SK-N-MC (cell line): ENCODE data around the gene B3GALT5.

ENCODE experiments used
- EZH2 ChIP-seq: fragments of 200-600 bp; sonication (generic); IDR thresholded peaks from one replicate; pipeline ENCODE4 v1.6.1; 2017; ENCODE audit warnings: antibody characterized with exemption
- FOXP2 ChIP-seq: optimal IDR thresholded peaks from 2 replicates; pipeline ENCODE3; 2011; ENCODE audit warnings: mild to moderate bottlenecking, moderate library complexity; ENCODE audit not compliant: insufficient read depth; ENCODE audit errors: extremely low read length, control extremely low read depth
- POLR2AphosphoS5 ChIP-seq: IDR thresholded peaks from 2 replicates; pipeline ENCODE4 v1.6.1; 2012; ENCODE audit warnings: mild to moderate bottlenecking, low read depth, low read length, borderline replicate concordance

DNA sequence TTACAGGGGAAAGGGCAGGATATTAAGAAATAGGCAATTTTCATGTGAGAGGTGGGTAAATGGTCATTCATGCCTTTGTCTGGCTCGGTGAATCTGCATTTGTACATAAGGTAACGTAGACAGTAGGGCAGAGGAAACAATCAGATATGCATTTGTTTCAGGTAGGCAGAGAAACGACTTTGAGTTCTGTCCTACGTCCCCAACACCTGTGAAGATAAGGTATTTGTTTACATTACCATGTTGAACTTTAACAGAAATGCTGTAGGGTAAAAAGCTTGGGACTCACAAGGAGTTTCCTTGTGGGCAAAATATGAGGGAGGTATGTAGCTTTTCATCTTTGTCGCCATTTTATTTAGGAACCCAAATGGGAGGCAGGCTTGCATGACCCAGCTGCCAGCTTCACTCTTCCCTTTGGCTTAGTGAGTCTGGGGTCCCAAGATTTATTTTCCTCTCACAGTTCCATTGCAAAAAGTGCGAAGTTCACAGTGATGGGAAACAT is 31.4 kb downstream of the B3GALT5 start:
- TF ChIP-seq EZH2 (no peak), POLR2AphosphoS5 (no peak), FOXP2 (no peak)
